Mesenteric fat pad (tissue), 1 donor: ENCODE results near the gene DHFR. TPM values are rescaled to one million over a fixed set of nuclear protein-coding genes. Genes with fewer than 3 reads are reported as not detected.
"Not testable (repeated sequence)": the region's sequence is repeated elsewhere in the genome, so short reads cannot be mapped to it uniquely, and the experiment has no call there.

ENCODE experiments used
- DNase-seq: peaks from one replicate; pipeline ENCODE4 v3.0.0-alpha.2; 2020; ENCODE audit warnings: low spot score
- long read RNA-seq: library from polyadenylated mRNA; unstranded; transcript quantifications from one replicate; pipeline ENCODE4 v2.0.0, GENCODE V29; 2020
- total RNA-seq: library from RNA; stranded (reverse); fragmentation: NEBNext Ultra II Directional; extraction: Animal tissue kit (Norgen Biotek cat#: 25700); gene quantifications from one replicate; pipeline ENCODE4 v1.2.1, GENCODE V29; 2021
- donor health status: DM: yes; HTN: yes; CAD: no.

DHFR gene
- total RNA-seq: 8.9 TPM
- long read RNA-seq: 0 reads

GRCh38 chr5:80654391-80655230, at the start of gene DHFR, which contains the start of gene MSH3:
TSS of gene DHFR (minus strand) at chr5:80654983. CDS start at chr5:80654489, 494 bp downstream.
TSS of gene MSH3 (plus strand) at chr5:80654652. CDS start at chr5:80654728, 76 bp downstream.
- peak; percentile 92 for DNase-seq

- DNase-seq: no peak
These were observed 49.4 kb upstream of the DHFR start for GRCh38 chr5:80704221-80704620.

GRCh38 chr5:80703747-80704146, 49.0 kb upstream of the DHFR start:
- DNase-seq: no peak

GRCh38 chr5:80703291-80703690, 48.5 kb upstream of the DHFR start:
- DNase-seq: no peak

- no peak for DNase-seq
These were observed 46.8 kb upstream of the DHFR start for GRCh38 chr5:80701597-80701996.

GRCh38 chr5:80698369-80698768, 43.6 kb upstream of the DHFR start:
- DNase-seq: no peak

GRCh38 chr5:80697100-80697499, 42.3 kb upstream of the DHFR start:
- no peak for DNase-seq

- no peak for DNase-seq
These were observed 41.7 kb upstream of the DHFR start for GRCh38 chr5:80696450-80696849.

GRCh38 chr5:80695666-80696065, 40.9 kb upstream of the DHFR start:
- DNase-seq: no peak

GRCh38 chr5:80689627-80690026, 34.8 kb upstream of the DHFR start:
- DNase-seq: no peak

GRCh38 chr5:80688648-80689420, 34.1 kb upstream of the DHFR start:
- DNase-seq: no peak

- DNase-seq: no peak
These were observed 32.0 kb upstream of the DHFR start for GRCh38 chr5:80686757-80687156.

GRCh38 chr5:80676706-80677105, 21.9 kb upstream of the DHFR start:
- DNase-seq: no peak

- DNase-seq: no peak
These were observed 17.5 kb upstream of the DHFR start for GRCh38 chr5:80672140-80672736.

- DNase-seq: no peak
These were observed 13.5 kb upstream of the DHFR start for GRCh38 chr5:80668016-80668969.

GRCh38 chr5:80667384-80667783, 12.6 kb upstream of the DHFR start:
- no peak for DNase-seq

- DNase-seq: no peak
These were observed 10.3 kb upstream of the DHFR start for GRCh38 chr5:80665057-80665456.

- no peak for DNase-seq
These were observed 7.3 kb upstream of the DHFR start for GRCh38 chr5:80662108-80662507.

- not testable (repeated sequence) for DNase-seq
These were observed 5.9 kb upstream of the DHFR start for GRCh38 chr5:80660661-80661060.

- DNase-seq: no peak
These were observed 4.3 kb upstream of the DHFR start for GRCh38 chr5:80659106-80659505.

GRCh38 chr5:80656425-80656824, 1.6 kb upstream of the DHFR start:
- DNase-seq: no peak
